Pancreas (tissue), 10 donors: ENCODE data around the gene PACSIN1. TPM values are rescaled to one million over a fixed set of nuclear protein-coding genes. Genes with fewer than 3 reads are reported as not detected.

ENCODE experiments used
- ATAC-seq, 4 donors: fragments of 200-7000 bp; cut with Tn5 transposase; one replicate each; pipeline versions ENCODE4 v1.8.0 to v1.9.1; 2020; ENCODE audit warnings: mild to moderate bottlenecking in 4 of 4, moderate library complexity in 4 of 4
- DNase-seq, 6 donors: peaks; one replicate each; pipeline ENCODE4 v3.0.0-alpha.2; 2020
- FAIRE-seq: peaks from 2 replicates; lab custom pipeline; 2012; peaks lifted over from hg19 to GRCh38; lab: Jason Lieb, UNC
- H3K27ac ChIP-seq, 4 donors: fragments of 200-600 bp; sonication (generic); 1 replicate in 3 of 4; 2 replicates in 1 of 4; pipeline versions ENCODE4 v1.5.0 to v1.8.0; 2020
- H3K27me3 ChIP-seq, 4 donors: fragments of 200-600 bp; one replicate each; pipeline ENCODE4 v1.8.0; 2021
- H3K36me3 ChIP-seq, 3 donors: fragments of 200-600 bp; sonication (generic) in 1 of 3; one replicate each; pipeline versions ENCODE4 v1.5.0 to v1.8.0; 2020 to 2021
- H3K4me1 ChIP-seq, 3 donors: fragments of 200-600 bp; one replicate each; pipeline ENCODE4 v1.8.0; 2021
- H3K4me3 ChIP-seq, 4 donors: fragments of 200-600 bp; sonication (generic) in 2 of 4; one replicate each; pipeline versions ENCODE4 v1.5.0 to v1.8.0; 2020 to 2021
- H3K9me3 ChIP-seq, 4 donors: fragments of 200-600 bp; one replicate each; pipeline ENCODE4 v1.8.0; 2021
- WGBS, 2 donors: extraction: QIAGEN DNeasy Blood & Tissue Kit; methylation state at CpG; one replicate each; pipeline ENCODE4 v1.1.7; 2013; 5-methylcytosine and 5-hydroxymethylcytosine counted together
- intact Hi-C, 3 donors: fragments of 100-400 bp; cut with DNase I; formaldehyde crosslinking; loops; one replicate each; pipeline versions ENCODE4 v1.11.1 to v1.14.2; 2022
- polyA plus RNA-seq, 2 donors: library from polyadenylated mRNA; stranded (reverse); fragments of 200-250 nt; gene quantifications; one replicate each; pipeline ENCODE4 v1.2.3, GENCODE V29; 2013
- total RNA-seq, 6 donors: library from RNA; stranded (reverse); fragmentation: NEBNext Ultra II Directional in 4 of 6; extraction: Animal tissue kit (Norgen Biotek cat#: 25700) in 4 of 6; gene quantifications; one replicate each; pipeline versions ENCODE4 v1.2.1 to v1.2.4, GENCODE V29; 2021 to 2023
- TF ChIP-seq, protein P1 (sequence below), 4 donors: fragments of 200-600 bp; sonication (generic) in 3 of 4; IDR thresholded peaks; one replicate each; pipeline versions ENCODE4 v1.5.0 to v1.8.0; 2021; ENCODE audit warnings: antibody characterized with exemption in 4 of 4
- donor health status: healthy with polysubstance abuse.
- donor health status: DM: no; HTN: no; CAD: no; lungs with moderate emphysema.
- donor health status: DM: no; HTN: no; CAD: no.
- donor health status: control.
- donor health status: control.
- donor health status: Bipolar disorder and iron deficiency.
- donor health status: DM: yes; HTN: yes; CAD: no.
- donor health status: DM: no; HTN: no; CAD: no.
- donor health status: DM: no; HTN: no; CAD: no.
- donor health status: DM: yes; HTN: yes; CAD: no.

Gene PACSIN1
- total and polyA plus RNA-seq, 8 donors = 0.25 to 2.0 (median 0.71) TPM

DNA sequence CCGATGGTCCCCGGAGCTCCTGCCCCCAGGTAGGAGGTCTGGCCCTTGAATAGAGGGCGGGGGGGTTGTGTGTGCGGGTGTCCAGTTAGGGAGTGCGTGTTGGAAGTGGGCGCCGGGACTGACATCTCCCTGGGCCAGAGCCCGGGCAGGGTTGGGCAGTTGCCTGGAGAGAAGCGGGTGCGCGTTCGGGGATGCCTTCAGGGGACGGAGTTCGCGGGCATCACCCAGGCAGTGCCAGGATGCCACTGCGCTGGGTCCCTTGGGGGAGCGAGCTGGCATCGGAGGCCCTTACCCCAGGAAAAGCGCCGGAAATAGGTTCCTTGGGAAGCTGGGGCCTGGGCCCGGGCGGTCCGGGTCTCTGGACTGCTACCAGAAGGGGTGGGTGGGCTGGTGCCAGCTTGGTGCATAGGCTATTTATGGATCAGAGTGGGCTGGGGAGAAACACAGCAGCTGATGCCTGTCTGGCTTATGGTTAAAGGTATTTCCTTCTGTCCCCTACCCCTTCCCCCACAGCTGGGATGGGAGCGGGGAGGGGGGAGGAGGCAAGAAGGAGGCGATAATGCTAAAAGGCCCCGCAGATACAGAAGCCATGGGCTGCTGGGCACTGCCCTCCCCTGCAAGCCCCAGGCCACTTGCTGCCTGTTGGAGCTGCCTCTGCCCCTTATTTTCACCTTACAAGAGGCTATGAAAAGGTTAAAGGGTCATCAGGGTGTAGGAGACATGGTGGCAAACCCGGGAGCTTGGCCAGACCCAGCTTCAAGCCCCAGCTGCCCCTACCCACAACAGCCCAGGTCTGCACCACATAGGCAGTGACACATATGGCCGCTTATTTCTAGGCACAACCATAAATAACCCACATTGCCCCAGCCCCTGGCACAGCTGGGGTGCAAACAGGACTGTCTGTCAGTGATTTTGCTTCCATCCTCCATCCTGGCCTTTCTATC lies 638 bp downstream of the PACSIN1 start:
- 30 to 42% methylated on average over 27 to 28 of the region's 28 CpGs for WGBS, 2 donors
- H3K9me3 ChIP-seq = no peaks in the 10 kb centered on the region
- intact Hi-C loops = loop anchor here in 1 of 3 donors (10.0 kb wide), 1 partner anchor 138 kb away; no protein-coding TSS in a partner anchor
- no peaks in the 10 kb centered on the region for H3K27me3 ChIP-seq
- DNase-seq = no peak
- peak in 1 of 4 donors; percentile 4 for ATAC-seq
- H3K4me3 ChIP-seq = peak overlapping the region; percentile 23 to 58 (median 38)
- no peak overlapping the region for H3K27ac ChIP-seq
- TF ChIP-seq, protein P1, sequence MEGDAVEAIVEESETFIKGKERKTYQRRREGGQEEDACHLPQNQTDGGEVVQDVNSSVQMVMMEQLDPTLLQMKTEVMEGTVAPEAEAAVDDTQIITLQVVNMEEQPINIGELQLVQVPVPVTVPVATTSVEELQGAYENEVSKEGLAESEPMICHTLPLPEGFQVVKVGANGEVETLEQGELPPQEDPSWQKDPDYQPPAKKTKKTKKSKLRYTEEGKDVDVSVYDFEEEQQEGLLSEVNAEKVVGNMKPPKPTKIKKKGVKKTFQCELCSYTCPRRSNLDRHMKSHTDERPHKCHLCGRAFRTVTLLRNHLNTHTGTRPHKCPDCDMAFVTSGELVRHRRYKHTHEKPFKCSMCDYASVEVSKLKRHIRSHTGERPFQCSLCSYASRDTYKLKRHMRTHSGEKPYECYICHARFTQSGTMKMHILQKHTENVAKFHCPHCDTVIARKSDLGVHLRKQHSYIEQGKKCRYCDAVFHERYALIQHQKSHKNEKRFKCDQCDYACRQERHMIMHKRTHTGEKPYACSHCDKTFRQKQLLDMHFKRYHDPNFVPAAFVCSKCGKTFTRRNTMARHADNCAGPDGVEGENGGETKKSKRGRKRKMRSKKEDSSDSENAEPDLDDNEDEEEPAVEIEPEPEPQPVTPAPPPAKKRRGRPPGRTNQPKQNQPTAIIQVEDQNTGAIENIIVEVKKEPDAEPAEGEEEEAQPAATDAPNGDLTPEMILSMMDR (IDR thresholded peaks at IDR 0.05) = no peak
- no peaks in the 10 kb centered on the region for H3K4me1 ChIP-seq
- no peaks in the 10 kb centered on the region for H3K36me3 ChIP-seq
- FAIRE-seq = no peak

DNA sequence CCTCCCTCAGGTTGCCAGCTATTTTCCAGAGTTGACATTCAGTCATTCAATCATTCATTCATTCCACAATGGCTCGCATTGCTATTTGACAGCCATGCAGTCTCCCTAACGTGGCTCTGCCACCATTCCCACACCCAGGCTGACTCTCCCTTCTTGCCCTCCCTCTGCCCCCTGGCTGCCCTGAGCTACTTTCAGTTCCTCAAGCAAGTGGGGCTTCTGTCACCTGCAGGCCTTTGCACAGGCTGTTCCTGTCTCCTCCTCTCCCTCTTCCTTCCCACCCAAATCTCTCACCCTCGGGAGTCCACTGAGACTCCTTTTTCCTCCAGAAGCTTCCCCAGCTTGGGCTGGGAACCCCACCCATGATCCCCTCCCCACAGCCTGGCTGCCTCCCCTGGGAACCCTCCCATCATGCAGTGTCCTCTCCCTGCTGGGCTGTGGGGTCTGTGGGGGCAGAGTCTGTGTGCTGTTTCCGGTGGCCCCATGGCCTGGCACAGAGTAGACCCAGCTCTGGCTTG lies 2.6 kb downstream of the PACSIN1 start:
- ATAC-seq = no peak
- no peaks in the 10 kb centered on the region for H3K9me3 ChIP-seq
- no peak overlapping the region for H3K27ac ChIP-seq
- no peaks in the 10 kb centered on the region for H3K4me1 ChIP-seq
- intact Hi-C loops = loop anchor here in 1 of 3 donors (10.0 kb wide), 1 partner anchor 136 kb away; no protein-coding TSS in a partner anchor
- TF ChIP-seq, protein P1 (IDR thresholded peaks at IDR 0.05) = no peak
- no peak for DNase-seq
- H3K4me3 ChIP-seq = no peak overlapping the region
- no peaks in the 10 kb centered on the region for H3K27me3 ChIP-seq
- H3K36me3 ChIP-seq = no peaks in the 10 kb centered on the region
- 78 to 90% methylated on average over 4 of the region's 4 CpGs for WGBS, 2 donors
- no peak for FAIRE-seq

DNA sequence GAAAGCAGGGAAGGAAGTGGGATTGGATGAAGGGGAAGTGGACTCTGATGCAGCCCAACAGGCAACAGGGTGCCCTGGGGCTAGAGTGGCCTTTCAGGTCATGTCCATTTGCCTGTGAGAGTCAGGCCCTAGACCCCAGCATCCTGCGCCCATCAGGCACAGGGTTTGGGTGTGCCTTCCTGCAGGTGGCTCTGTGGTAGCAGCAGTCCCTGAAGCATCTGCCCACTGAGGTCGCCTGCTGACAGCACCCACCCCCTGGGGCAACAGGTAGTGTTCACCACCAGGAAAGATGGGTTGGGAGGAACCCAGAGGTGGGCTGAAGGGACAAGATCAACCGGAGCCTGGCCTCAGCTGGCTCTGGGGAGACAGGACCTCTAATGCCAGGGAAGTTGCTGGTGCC lies 3.6 kb downstream of the PACSIN1 start:
- TF ChIP-seq, protein P1 (IDR thresholded peaks at IDR 0.05) = no peak
- intact Hi-C loops = loop anchor here in 1 of 3 donors (10.0 kb wide), 1 partner anchor 135 kb away; no protein-coding TSS in a partner anchor
- Histone ChIP-seq H3K4me1 (no peaks in the 10 kb centered on the region), H3K4me3 (no peak overlapping the region), H3K27ac (no peak overlapping the region), H3K27me3 (no peaks in the 10 kb centered on the region), H3K36me3 (no peaks in the 10 kb centered on the region), H3K9me3 (no peaks in the 10 kb centered on the region)
- ATAC-seq = no peak
- no peak for DNase-seq
- WGBS, 2 donors = 85 to 87% methylated on average over 3 of the region's 3 CpGs
- FAIRE-seq = no peak

DNA sequence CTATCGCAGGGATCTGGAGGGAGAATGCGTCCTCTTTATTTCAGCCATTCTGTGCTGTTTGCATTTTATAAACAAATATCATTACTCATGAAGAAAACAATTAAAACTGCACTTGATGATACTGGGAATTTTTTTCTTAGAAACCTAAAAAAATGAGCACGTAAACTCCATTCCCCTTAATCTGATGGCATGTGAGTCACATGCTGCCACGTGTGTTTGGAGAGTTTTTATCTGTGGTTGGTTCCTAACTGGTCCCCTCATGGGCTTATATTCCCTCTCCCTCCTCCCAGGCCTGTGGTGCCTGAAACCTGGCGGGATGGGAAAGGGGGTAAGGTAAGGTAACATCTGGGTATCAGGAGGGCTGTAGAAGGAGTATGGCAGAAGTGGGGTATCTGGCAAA lies 6.5 kb downstream of the PACSIN1 start:
- DNase-seq = no peak
- H3K4me3 ChIP-seq = no peak overlapping the region
- H3K27me3 ChIP-seq = no peaks in the 10 kb centered on the region
- no peaks in the 10 kb centered on the region for H3K9me3 ChIP-seq
- 59 to 65% methylated on average over 5 of the region's 5 CpGs for WGBS, 2 donors
- no peak overlapping the region for H3K27ac ChIP-seq
- ATAC-seq = no peak
- intact Hi-C loops = no loop called here
- no peak for FAIRE-seq
- H3K36me3 ChIP-seq = no peaks in the 10 kb centered on the region
- TF ChIP-seq, protein P1 (IDR thresholded peaks at IDR 0.05) = no peak
- no peaks in the 10 kb centered on the region for H3K4me1 ChIP-seq
